Upper lobe of left lung (tissue), 6 donors: ENCODE measurements around the gene MGLL. TPM values are rescaled to one million over a fixed set of nuclear protein-coding genes. Genes with fewer than 3 reads are reported as not detected.
A peak's percentile ranks its signal among the peaks of the same experiment; 100 is the strongest.

Source experiments
- ATAC-seq, 2 donors: fragments of 200-7000 bp; cut with Tn5 transposase; one replicate each; pipeline ENCODE4 v1.9.1; 2022; ENCODE audit warnings: mild to moderate bottlenecking in 2 of 2, moderate library complexity in 2 of 2; ENCODE audit not compliant: low FRiP score in 2 of 2
- DNase-seq, 2 donors: peaks; one replicate each; pipeline ENCODE4 v3.0.0-alpha.2; 2019 to 2020
- H3K27ac ChIP-seq, 4 donors: fragments of 200-600 bp; sonication (generic); one replicate each; pipeline ENCODE4 v1.5.1; 2016 to 2019
- H3K27me3 ChIP-seq, 4 donors: fragments of 200-600 bp; sonication (generic); one replicate each; pipeline ENCODE4 v1.5.1; 2017 to 2019
- H3K36me3 ChIP-seq, 4 donors: fragments of 200-600 bp; sonication (generic); one replicate each; pipeline ENCODE4 v1.5.1; 2016 to 2019
- H3K4me1 ChIP-seq, 4 donors: fragments of 200-600 bp; sonication (generic); one replicate each; pipeline ENCODE4 v1.5.1; 2018 to 2019
- H3K4me3 ChIP-seq, 4 donors: fragments of 200-600 bp; sonication (generic); one replicate each; pipeline ENCODE4 v1.5.1; 2017 to 2019; ENCODE audit warnings: mild to moderate bottlenecking in 2 of 4, moderate library complexity in 1 of 4
- H3K9me3 ChIP-seq, 4 donors: fragments of 200-600 bp; sonication (generic); one replicate each; pipeline ENCODE4 v1.5.1; 2018 to 2019
- CTCF ChIP-seq, 6 experiments: fragments of 450-650 bp in 4 of 6; fragments of 200-600 bp in 2 of 6; sonication (generic) in 2 of 6; IDR thresholded peaks; one replicate each; pipeline ENCODE4 v1.5.1; 2016 to 2019; ENCODE audit warnings: antibody characterized with exemption in 6 of 6
- EP300 ChIP-seq, 4 donors: sonication (generic); formaldehyde crosslinking; IDR thresholded peaks; one replicate each; pipeline ENCODE4 v1.5.1; 2017; ENCODE audit warnings: antibody characterized with exemption in 4 of 4, control low read depth in 2 of 4
- POLR2A ChIP-seq, 4 donors: fragments of 450-650 bp; IDR thresholded peaks; one replicate each; pipeline ENCODE4 v1.5.1; 2016 to 2017; ENCODE audit warnings: antibody characterized with exemption in 4 of 4, mild to moderate bottlenecking in 2 of 4
- POLR2AphosphoS5 ChIP-seq, 2 donors: sonication (generic); formaldehyde crosslinking; IDR thresholded peaks; one replicate each; pipeline ENCODE4 v1.5.1; 2017; ENCODE audit warnings: antibody characterized with exemption in 2 of 2
- WGBS, 2 donors: methylation state at CpG; one replicate each; pipeline ENCODE4 v1.1.5; 2017 to 2018; 5-methylcytosine and 5-hydroxymethylcytosine counted together
- total RNA-seq, 6 donors: library from RNA; depleted of rRNA in 4 of 6; stranded (reverse); fragments of >200 nt in 4 of 6; gene quantifications; one replicate each; pipeline versions ENCODE4 v1.1.0 to v1.2.1, GENCODE V29; 2016 to 2021
- donor health status: DM: no; HTN: no; CAD: no; lungs with moderate emphysema.
- donor health status: DM: no; HTN: yes; CAD: no; lungs with severe emphysema.

MGLL gene
- total RNA-seq, 6 donors from 2014 or later: 128 to 253 (median 190) TPM

GRCh38 chr3:127787571-127788365 lies 34.5 kb downstream of the MGLL start:
- ATAC-seq (no peak), DNase-seq (no peak)
- Histone ChIP-seq H3K36me3 (no peaks in the 10 kb centered on the region), H3K9me3 (no peaks in the 10 kb centered on the region), H3K27me3 (no peaks in the 10 kb centered on the region), H3K4me3 (no peak overlapping the region), H3K4me1 (peaks cover 34 to 55% (median 49%) of the 10 kb centered on the region in 4 donors), H3K27ac (peak overlapping the region in 3 of 4 donors; percentile 67 to 69 (median 68))
- no peak for TF ChIP-seq CTCF (IDR thresholded peaks at IDR 0.05)
- no peak for TF ChIP-seq POLR2AphosphoS5 (IDR thresholded peaks at IDR 0.05)
- no peak for TF ChIP-seq POLR2A (IDR thresholded peaks at IDR 0.05)
- no peak for TF ChIP-seq EP300 (IDR thresholded peaks at IDR 0.05)
- WGBS, 2 donors: 84 to 88% methylated on average over 16 of the region's 16 CpGs

- DNase-seq (no peak), ATAC-seq (peak in 1 of 2 donors; percentile 30)
- Histone ChIP-seq H3K36me3 (no peaks in the 10 kb centered on the region), H3K4me1 (peaks cover 32 to 52% (median 47%) of the 10 kb centered on the region in 4 donors), H3K9me3 (no peaks in the 10 kb centered on the region), H3K27me3 (no peaks in the 10 kb centered on the region), H3K4me3 (no peak overlapping the region), H3K27ac (peak overlapping the region in 3 of 4 donors; percentile 67 to 69 (median 68))
- WGBS, 2 donors: 77 to 88% methylated on average over 6 to 9 of the region's 9 CpGs
- TF ChIP-seq POLR2A (IDR thresholded peaks at IDR 0.05) (no peak), EP300 (IDR thresholded peaks at IDR 0.05) (no peak), CTCF (IDR thresholded peaks at IDR 0.05) (no peak), POLR2AphosphoS5 (IDR thresholded peaks at IDR 0.05) (no peak)
These were observed 35.2 kb downstream of the MGLL start for GRCh38 chr3:127787071-127787490.

GRCh38 chr3:127786353-127787070 lies 35.8 kb downstream of the MGLL start:
- no peaks in the 10 kb centered on the region for H3K36me3 ChIP-seq
- no peaks in the 10 kb centered on the region for H3K9me3 ChIP-seq
- peak in 1 of 2 donors; percentile 67 for DNase-seq
- H3K4me1 ChIP-seq: peaks cover 38 to 53% (median 49%) of the 10 kb centered on the region in 4 donors
- TF ChIP-seq CTCF (IDR thresholded peaks at IDR 0.05) (no peak), POLR2AphosphoS5 (IDR thresholded peaks at IDR 0.05) (peak in 1 of 2 donors; percentile 26)
- WGBS, 2 donors: 68 to 85% methylated on average over 15 to 19 of the region's 19 CpGs
- H3K4me3 ChIP-seq: no peak overlapping the region
- peak; percentile 37 to 75 for ATAC-seq
- peak overlapping the region in 3 of 4 donors; percentile 67 to 69 (median 68) for H3K27ac ChIP-seq
- no peaks in the 10 kb centered on the region for H3K27me3 ChIP-seq

GRCh38 chr3:127785711-127786265 lies 36.5 kb downstream of the MGLL start:
- 48 to 82% methylated on average over 3 to 12 of the region's 12 CpGs for WGBS, 2 donors
- TF ChIP-seq CTCF (IDR thresholded peaks at IDR 0.05) (no peak), EP300 (IDR thresholded peaks at IDR 0.05) (no peak), POLR2A (IDR thresholded peaks at IDR 0.05) (no peak), POLR2AphosphoS5 (IDR thresholded peaks at IDR 0.05) (no peak)
- H3K9me3 ChIP-seq: no peaks in the 10 kb centered on the region
- peak overlapping the region; percentile 33 to 68 (median 58) for H3K27ac ChIP-seq
- no peaks in the 10 kb centered on the region for H3K27me3 ChIP-seq
- H3K4me1 ChIP-seq: peaks cover 44 to 54% (median 47%) of the 10 kb centered on the region in 4 donors
- H3K4me3 ChIP-seq: no peak overlapping the region
- ATAC-seq (no peak), DNase-seq (no peak)
- H3K36me3 ChIP-seq: no peaks in the 10 kb centered on the region
